GM18873 (cell line): Measurements from ENCODE around the gene OPN1MW2.
"Not testable (repeated sequence)": the region's sequence is repeated elsewhere in the genome, so short reads cannot be mapped to it uniquely, and the experiment has no call there.

Source experiments
- ATAC-seq: cut with Tn5 transposase; IDR thresholded peaks from one replicate; pipeline ENCODE4 v1.9.1; 2021; ENCODE audit warnings: mild to moderate bottlenecking, moderate library complexity, moderate number of reproducible peaks; ENCODE audit not compliant: unreplicated experiment, low FRiP score

The OPN1MW2 gene

GRCh38 chrX:154219456-154219855 lies at the start of gene OPN1MW2:
OPN1MW2 (plus strand) TSS chrX:154219756; CDS start chrX:154219816, 60 bp downstream.
- ATAC-seq = not testable (repeated sequence)

- ATAC-seq = not testable (repeated sequence)
These were observed 47.0 kb upstream of the OPN1MW2 start for GRCh38 chrX:154172535-154172943.

GRCh38 chrX:154174356-154174755 lies 45.2 kb upstream of the OPN1MW2 start:
- not testable (repeated sequence) for ATAC-seq

GRCh38 chrX:154182296-154182695 lies 37.3 kb upstream of the OPN1MW2 start, which contains the start of gene OPN1MW:
OPN1MW (plus strand) TSS chrX:154182596; CDS start chrX:154182678, 82 bp downstream.
- not testable (repeated sequence) for ATAC-seq

GRCh38 chrX:154183794-154184193 lies 35.8 kb upstream of the OPN1MW2 start:
- not testable (repeated sequence) for ATAC-seq

GRCh38 chrX:154192846-154193245 lies 26.7 kb upstream of the OPN1MW2 start:
- ATAC-seq = not testable (repeated sequence)

- not testable (repeated sequence) for ATAC-seq
These were observed 25.2 kb upstream of the OPN1MW2 start for GRCh38 chrX:154194316-154194715.

- ATAC-seq = not testable (repeated sequence)
These were observed 23.1 kb upstream of the OPN1MW2 start for GRCh38 chrX:154196466-154196865.

GRCh38 chrX:154209670-154210418 lies 9.7 kb upstream of the OPN1MW2 start:
- not testable (repeated sequence) for ATAC-seq

GRCh38 chrX:154211057-154211456 lies 8.5 kb upstream of the OPN1MW2 start:
- not testable (repeated sequence) for ATAC-seq

GRCh38 chrX:154211499-154211898 lies 8.1 kb upstream of the OPN1MW2 start:
- ATAC-seq = not testable (repeated sequence)

GRCh38 chrX:154225292-154225691 lies 5.7 kb downstream of the OPN1MW2 start:
- not testable (repeated sequence) for ATAC-seq

- not testable (repeated sequence) for ATAC-seq
These were observed 7.2 kb downstream of the OPN1MW2 start for GRCh38 chrX:154226706-154227105.

- ATAC-seq = not testable (repeated sequence)
These were observed 11.9 kb downstream of the OPN1MW2 start for GRCh38 chrX:154231443-154231842.

GRCh38 chrX:154233620-154234019 lies 14.1 kb downstream of the OPN1MW2 start:
- ATAC-seq = not testable (repeated sequence)

GRCh38 chrX:154238939-154239559 lies 19.5 kb downstream of the OPN1MW2 start:
- ATAC-seq = not testable (repeated sequence)

- not testable (repeated sequence) for ATAC-seq
These were observed 20.5 kb downstream of the OPN1MW2 start for GRCh38 chrX:154239982-154240503.

GRCh38 chrX:154247377-154248045 lies 28.0 kb downstream of the OPN1MW2 start:
- ATAC-seq = not testable (repeated sequence)

- not testable (repeated sequence) for ATAC-seq
These were observed 28.5 kb downstream of the OPN1MW2 start for GRCh38 chrX:154248076-154248475.

- ATAC-seq = not testable (repeated sequence)
These were observed 37.7 kb downstream of the OPN1MW2 start, which contains the start of gene OPN1MW3 for GRCh38 chrX:154257282-154257681. OPN1MW3 (plus strand) TSS chrX:154257582; CDS start chrX:154257620, 38 bp downstream.
